ENCODE results near the gene JARID2.

JARID2 gene

DNA sequence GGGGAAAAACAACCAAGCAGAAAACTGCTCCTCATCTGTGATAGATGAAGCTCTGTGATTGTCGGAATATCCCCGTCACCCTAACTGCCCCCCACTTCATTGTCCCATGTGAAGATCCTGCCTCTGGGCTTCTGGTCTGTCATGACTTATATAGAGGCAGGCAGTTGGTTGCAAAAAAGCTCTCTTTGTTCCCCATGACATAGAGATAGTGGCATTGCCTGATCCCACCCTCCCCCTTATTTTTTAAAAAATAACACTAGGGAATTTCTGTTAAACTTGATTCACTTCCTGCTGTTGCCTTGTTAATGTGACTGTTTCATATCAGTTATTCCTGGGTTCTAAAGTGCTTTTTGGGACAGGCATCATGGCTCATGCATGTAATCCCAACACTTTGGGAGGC lies 203.1 kb downstream of the JARID2 start:
- DNase-seq, result no peak

GRCh38 chr6:15451738-15452137 lies 205.9 kb downstream of the JARID2 start:
- no peak for DNase-seq

- no peak for DNase-seq
Observed at GRCh38 chr6:15452182-15452941, 206.5 kb downstream of the JARID2 start.

DNA sequence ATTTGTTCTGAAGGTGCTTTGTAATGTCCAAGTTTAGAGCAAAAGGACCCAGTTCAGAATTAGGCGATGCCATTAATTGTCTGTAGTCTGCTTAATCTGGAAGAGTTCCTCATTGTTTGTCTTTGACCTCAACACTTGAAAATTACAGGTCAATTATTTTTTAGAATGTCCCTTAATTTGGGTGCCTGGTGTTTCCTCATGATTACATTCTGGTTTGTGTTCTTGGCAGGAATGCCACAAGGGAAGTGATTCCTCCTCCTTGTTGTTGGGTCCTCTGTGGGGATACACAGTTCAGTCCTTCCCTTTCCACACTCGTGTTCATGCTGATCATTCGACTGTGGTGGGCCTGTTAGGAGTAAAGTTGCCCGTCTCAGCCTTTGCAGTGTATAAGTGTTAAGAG lies 207.3 kb downstream of the JARID2 start:
- DNase-seq, result no peak

DNA sequence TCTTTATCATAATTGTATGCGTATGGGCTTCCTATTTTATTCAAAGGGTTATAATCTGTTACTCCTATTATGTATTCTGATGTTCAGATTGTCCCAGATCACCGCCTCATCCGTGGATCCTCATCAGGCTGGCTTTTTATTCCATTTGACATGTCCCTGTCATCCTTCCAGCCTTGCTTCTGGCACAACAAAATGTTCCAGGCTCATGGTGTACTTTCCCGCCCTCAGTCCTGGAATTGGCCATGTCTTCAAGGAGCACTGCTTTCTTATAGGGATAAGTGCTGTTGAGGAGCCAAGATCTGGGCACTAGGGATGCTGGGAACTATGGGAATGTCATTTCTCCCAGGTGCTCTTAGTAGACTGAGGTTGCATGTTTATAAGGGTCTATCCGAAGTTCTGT lies 207.8 kb downstream of the JARID2 start:
- DNase-seq, result no peak

DNA sequence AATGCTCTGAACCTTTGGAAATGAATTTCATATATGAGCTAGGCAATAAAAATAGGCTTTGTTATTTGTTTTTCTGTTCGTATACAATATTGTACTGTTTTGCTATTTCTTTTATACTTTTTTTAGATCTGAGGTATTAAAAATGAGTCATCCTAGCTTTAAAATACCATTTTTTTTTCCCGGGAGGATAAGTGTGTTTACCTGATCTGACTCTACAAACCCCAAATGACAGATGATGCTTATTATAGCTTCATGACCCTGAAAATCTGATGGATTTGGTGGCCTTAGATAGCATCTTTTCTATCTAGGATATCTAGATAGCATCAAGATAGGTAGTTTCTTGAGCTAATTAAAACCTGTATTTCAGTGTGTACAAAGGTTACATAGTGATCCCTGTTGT lies 210.6 kb downstream of the JARID2 start:
- DNase-seq, result no peak

DNA sequence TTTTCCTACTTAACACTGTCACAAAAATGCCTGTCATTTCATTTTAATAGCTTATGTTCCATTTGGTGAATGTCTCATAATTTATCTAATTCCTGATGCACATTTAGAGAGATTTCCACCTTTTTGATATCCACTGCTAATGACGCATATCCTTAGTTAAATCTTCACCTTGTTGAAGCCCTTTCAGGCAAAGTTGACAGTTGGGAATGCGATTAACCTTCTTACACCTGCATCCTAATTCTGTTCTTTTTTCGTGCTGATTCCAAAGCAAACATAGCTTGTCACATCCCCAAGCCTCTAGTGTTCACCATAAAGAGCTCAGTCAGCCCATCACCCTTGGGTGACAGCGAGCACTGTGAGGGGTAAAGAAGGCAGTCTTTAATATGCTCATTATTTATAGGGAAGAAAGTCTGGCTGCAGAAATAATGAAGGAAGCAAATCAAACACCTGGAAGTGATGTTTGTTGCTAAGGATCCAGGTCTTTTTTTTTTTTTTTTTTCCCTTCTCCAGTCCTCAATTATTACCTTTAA lies 211.3 kb downstream of the JARID2 start:
- no peak for DNase-seq

- no peak for DNase-seq
Observed at GRCh38 chr6:15458021-15458459, 212.2 kb downstream of the JARID2 start.

DNA sequence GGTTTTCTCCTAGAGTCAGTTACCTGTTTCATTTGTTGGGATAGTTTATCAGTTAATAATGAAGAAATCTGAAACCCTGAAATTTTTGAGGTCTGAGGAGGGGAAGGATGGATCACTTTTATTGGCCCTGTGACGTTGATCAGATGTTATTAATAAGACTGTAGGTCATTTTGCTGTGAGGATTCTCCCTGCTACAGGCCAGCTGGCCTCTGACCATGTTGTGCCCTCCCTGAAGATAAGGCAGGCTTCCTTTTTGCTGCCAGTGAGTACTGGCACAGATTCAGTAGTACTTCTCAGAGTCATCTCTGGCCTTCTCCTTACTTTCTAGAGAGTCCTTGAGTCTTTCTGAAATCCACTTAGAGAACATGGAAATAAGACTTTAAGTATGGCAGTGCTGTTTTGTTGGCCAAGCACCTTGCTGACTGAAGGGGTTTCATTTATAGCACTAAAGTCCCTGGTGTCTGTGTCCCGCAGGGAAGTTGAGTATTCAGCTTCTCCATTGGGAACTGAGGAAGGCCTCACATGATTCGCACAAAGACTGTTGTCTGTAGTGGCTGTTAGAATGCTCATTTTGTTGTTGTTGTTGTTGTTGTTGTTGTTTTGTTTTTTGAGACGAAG lies 214.3 kb downstream of the JARID2 start:
- DNase-seq, result no peak

DNA sequence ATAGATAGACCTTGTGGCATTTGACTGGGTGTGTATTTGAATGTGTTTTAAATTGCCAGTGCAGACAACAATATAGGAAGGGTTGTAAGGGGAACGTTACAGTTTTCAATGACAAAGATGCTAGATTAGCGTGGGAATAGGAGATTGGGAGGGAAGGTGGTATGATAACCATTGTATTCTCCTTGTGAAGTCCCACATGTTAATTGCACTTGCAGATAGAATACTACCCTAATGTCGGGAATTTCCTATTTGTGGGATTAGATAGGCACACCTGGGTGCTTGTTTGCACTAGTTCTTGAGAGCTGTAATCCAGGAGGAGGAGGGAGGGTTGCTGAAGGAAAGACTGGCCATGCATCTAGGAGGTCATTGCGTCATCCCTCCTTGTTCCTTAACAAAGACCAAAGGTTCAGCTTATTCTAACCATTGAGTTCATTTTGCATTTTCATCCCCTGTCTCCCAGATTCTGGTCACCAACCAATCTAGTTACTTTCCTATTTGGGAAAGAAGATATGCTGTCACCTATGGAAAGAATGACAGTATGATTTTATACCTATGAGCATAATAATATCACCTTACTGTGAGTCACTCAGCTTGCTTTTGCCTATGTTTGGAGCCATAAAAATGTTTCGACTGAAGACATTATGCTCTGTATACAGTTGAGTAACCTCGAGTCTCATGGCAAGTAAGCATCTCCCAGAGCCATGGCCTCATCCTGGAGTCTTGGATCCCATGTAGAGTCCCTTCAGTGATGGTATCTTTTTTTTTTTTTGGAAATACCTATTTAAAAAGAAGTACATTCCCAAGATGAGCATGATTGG lies 215.5 kb downstream of the JARID2 start:
- DNase-seq, result no peak

- no peak for DNase-seq
Observed at GRCh38 chr6:15462256-15462655, 216.4 kb downstream of the JARID2 start.

DNA sequence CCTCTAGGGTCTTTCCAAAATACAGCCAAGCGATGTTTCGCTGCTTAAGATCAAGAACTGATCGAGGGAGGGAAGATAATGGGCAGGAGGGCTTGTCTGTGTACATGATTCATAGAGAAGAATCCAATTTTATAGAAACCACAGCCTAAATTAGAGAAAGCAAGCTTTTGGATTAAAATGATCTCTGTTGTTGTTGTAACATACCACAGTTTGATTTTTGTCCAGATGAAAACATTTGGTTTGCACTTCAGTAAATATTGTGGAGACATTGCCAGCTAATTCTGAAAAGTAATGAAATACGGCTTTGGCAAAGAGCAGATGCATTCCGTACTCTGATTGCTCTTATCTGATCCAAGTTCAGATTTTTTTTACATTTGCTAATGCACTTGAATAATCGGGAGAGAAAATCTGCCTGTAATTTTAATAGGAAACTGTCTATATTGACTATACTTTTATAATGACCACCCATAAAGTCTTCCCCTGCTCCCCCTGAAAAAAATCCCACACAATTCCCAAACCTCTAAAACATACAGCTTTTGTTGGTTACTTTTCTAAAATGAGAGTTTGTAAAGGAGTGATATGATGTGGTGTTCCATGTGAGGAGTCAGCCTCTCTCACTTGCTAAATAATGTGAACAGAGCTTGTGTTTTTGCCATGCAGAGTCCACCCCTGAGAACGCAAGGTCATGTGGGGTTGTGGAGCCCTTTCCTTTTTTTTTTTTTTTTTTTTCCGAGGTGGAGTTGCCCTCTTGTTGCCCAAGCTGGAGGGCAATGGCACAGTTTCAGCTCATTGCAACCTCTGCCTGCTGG lies 217.1 kb downstream of the JARID2 start:
- DNase-seq, result no peak

DNA sequence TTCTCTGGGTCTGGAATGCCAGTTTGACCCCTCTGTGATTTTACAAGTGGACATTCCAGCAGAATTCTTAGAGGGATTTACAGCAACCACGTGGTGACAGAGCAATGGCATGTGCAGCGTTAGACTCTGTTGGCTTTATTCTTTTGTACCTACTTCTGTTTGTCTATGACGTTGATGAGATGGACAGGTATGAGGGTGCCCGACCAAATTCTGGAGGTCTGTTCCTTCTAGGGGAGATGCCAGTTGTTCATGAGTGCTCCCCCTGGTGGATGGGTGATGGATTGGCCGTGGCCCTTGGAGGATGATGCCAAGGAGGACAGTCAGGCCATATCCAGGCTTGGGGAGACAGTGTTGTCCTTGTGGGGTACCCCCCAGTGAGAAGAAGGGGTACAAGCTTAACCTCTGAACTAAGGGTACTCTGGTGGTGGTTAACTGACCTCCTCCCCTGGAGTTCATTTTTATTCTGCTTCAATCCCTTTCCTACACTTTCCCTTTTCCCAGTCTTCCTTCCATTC lies 218.4 kb downstream of the JARID2 start:
- DNase-seq, result peak; percentile 15

DNA sequence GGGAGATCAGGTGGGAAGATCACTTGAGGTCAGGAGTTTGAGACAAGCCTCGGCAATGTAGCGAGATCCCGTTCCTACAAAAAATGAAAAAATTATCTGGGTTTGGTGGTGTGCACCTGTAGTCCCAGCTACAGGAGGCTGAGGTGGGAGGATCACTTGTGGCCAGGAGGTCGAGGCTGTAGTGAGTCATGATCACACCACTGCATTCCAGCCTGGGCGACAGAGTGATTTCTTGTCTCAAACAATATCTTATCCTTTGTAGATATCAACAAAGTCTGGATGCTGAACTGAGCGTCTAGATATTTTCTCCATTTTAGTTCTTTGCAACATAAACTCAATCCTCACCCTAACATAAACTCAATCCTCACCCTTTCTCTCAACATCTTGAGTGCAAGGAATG lies 219.3 kb downstream of the JARID2 start:
- DNase-seq, result no peak

DNA sequence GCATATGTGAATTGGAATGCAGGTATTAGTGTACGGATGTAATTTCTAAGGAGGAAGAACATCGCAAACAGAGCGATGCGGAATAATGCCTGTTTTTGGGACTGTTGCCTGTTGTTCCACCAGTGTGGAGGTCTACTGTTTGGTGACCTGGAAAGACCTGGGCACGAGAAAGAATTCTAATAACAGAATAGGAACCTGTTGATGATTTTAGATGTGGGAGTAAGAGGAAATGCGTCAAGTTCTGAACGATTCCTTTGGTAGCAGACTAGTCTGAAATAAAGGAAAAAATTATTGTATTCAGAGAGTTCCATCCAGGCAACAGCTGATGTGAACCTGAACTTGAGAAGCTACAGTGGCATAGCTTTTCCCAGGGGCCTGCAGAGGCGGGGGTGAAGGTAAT lies 224.9 kb downstream of the JARID2 start:
- DNase-seq, result no peak

GRCh38 chr6:15472621-15473020 lies 226.8 kb downstream of the JARID2 start:
- no peak for DNase-seq

DNA sequence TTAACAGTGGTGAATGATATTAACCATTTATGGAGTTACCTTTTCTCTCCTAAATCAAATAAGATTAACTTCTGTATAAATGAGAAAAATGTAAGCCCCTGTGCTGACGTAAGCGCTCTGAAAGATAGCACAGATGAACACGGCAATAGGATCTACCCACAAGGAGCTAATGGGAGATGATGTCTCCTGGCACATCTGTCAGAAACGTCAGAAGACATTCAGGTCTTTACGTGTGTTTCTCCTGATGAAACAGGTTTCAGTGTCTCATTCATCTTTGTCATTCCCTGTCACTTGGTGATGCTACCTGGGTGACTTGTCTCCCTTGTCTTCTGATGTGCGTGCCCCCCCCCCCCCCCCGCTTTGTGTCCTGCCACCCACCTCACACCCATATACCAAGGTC lies 227.3 kb downstream of the JARID2 start:
- no peak for DNase-seq

- DNase-seq, result no peak
Observed at GRCh38 chr6:15473741-15474161, 227.9 kb downstream of the JARID2 start.

- no peak for DNase-seq
Observed at GRCh38 chr6:15474196-15474595, 228.3 kb downstream of the JARID2 start.

- DNase-seq, result no peak
Observed at GRCh38 chr6:15475261-15475660, 229.4 kb downstream of the JARID2 start.

DNA sequence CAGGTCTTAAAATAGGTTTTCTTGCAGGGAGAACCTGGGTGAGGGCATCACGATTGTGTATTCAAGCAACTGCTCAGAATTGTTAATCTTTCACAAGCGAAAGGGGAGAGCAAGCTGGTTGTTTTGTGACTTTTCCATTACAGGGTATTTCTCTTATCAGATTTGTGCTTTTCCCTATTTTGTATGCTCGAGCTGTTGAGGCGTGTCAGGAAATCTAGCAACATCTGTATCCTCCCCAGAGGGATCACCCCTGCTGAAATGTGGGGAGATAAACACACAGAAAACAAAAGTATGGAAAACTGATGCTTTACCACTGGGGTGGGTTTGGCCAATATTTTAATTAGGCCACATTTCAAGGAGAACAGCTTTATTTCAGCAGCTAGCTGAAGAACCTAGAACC lies 230.0 kb downstream of the JARID2 start:
- no peak for DNase-seq

DNA sequence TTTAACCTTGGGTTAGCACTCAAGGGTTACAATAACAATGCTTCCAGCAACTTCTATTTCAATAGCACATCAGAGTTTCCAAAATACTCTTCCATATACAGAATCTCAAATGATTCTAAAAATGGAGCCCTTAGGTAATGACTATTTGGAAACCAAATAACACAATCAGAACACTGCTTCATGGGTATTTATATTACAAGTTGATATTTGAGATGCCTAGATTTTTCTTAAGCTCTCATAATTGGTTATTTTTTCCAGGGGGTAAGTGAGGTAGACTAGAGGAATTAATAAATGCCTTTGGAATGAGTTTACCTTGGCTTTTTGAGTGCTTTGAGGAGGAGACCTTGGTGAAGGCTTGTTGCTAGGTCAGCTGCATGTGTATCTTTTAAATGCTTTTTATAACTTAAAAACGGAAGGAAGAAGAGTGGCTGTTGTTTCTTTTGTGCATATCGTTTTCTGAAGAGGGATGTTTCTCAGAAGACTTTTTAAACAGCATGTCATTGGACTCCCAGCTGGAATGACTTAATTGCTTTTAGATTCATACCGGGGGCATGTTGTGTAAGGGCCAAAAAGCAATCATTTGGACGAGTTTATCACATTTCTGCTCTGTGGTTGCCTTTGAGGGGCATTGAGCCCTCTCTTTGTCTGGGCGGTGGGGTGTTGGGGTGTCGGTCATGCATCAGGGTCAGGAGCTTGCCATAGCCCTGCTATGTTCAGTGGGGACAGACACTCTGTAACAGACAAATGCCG lies 230.9 kb downstream of the JARID2 start:
- no peak for DNase-seq
